ENCODE measurements around the gene EFCAB13.

Gene EFCAB13

GRCh38 chr17:47376247-47376646 is 52.5 kb downstream of the EFCAB13 start:
- TF ChIP-seq TAF1 (IDR thresholded peaks at IDR 0.05; ENCODE audit: borderline replicate concordance, insufficient read depth, low read length) (no peak), FOXP2 (optimal IDR thresholded peaks at IDR 0.05; ENCODE audit: borderline replicate concordance, extremely low read depth, extremely low read length, insufficient read depth) (no peak), REST (IDR thresholded peaks at IDR 0.05; ENCODE audit: insufficient read depth in 1 of 2, low read depth in 2 of 2, low read length in 2 of 2) (no peak), POLR2AphosphoS5 (IDR thresholded peaks at IDR 0.05; ENCODE audit: low read depth, low read length) (no peak), SIN3A (IDR thresholded peaks at IDR 0.05; ENCODE audit: borderline replicate concordance, insufficient read depth, low read length) (no peak)

- TF ChIP-seq TAF1 (IDR thresholded peaks at IDR 0.05; ENCODE audit: borderline replicate concordance, insufficient read depth, low read length) (no peak), REST (IDR thresholded peaks at IDR 0.05; ENCODE audit: insufficient read depth in 1 of 2, low read depth in 2 of 2, low read length in 2 of 2) (no peak), SIN3A (IDR thresholded peaks at IDR 0.05; ENCODE audit: borderline replicate concordance, insufficient read depth, low read length) (no peak), FOXP2 (optimal IDR thresholded peaks at IDR 0.05; ENCODE audit: borderline replicate concordance, extremely low read depth, extremely low read length, insufficient read depth) (no peak), POLR2AphosphoS5 (IDR thresholded peaks at IDR 0.05; ENCODE audit: low read depth, low read length) (no peak)
Measured at GRCh38 chr17:47388825-47389224, 65.1 kb downstream of the EFCAB13 start.

- TF ChIP-seq FOXP2 (optimal IDR thresholded peaks at IDR 0.05; ENCODE audit: borderline replicate concordance, extremely low read depth, extremely low read length, insufficient read depth) = no peak
- no peak for TF ChIP-seq POLR2AphosphoS5 (IDR thresholded peaks at IDR 0.05; ENCODE audit: low read depth, low read length)
- TF ChIP-seq REST (IDR thresholded peaks at IDR 0.05; ENCODE audit: insufficient read depth in 1 of 2, low read depth in 2 of 2, low read length in 2 of 2) = no peak
- TF ChIP-seq TAF1 (IDR thresholded peaks at IDR 0.05; ENCODE audit: borderline replicate concordance, insufficient read depth, low read length) = no peak
- TF ChIP-seq SIN3A (IDR thresholded peaks at IDR 0.05; ENCODE audit: borderline replicate concordance, insufficient read depth, low read length) = no peak
Measured at GRCh38 chr17:47400333-47400732, 76.6 kb downstream of the EFCAB13 start.

- no peak for TF ChIP-seq POLR2AphosphoS5 (IDR thresholded peaks at IDR 0.05; ENCODE audit: low read depth, low read length)
- TF ChIP-seq TAF1 (IDR thresholded peaks at IDR 0.05; ENCODE audit: borderline replicate concordance, insufficient read depth, low read length) = no peak
- no peak for TF ChIP-seq REST (IDR thresholded peaks at IDR 0.05; ENCODE audit: insufficient read depth in 1 of 2, low read depth in 2 of 2, low read length in 2 of 2)
Measured at GRCh38 chr17:47401100-47401499, 77.3 kb downstream of the EFCAB13 start.

- TF ChIP-seq POLR2AphosphoS5 (IDR thresholded peaks at IDR 0.05; ENCODE audit: low read depth, low read length) (no peak), FOXP2 (optimal IDR thresholded peaks at IDR 0.05; ENCODE audit: borderline replicate concordance, extremely low read depth, extremely low read length, insufficient read depth) (no peak), SIN3A (IDR thresholded peaks at IDR 0.05; ENCODE audit: borderline replicate concordance, insufficient read depth, low read length) (no peak), REST (IDR thresholded peaks at IDR 0.05; ENCODE audit: insufficient read depth in 1 of 2, low read depth in 2 of 2, low read length in 2 of 2) (no peak), TAF1 (IDR thresholded peaks at IDR 0.05; ENCODE audit: borderline replicate concordance, insufficient read depth, low read length) (no peak)
Measured at GRCh38 chr17:47404006-47404405, 80.3 kb downstream of the EFCAB13 start.

All from PFSK-1 (cell line).